Measurements from ENCODE around the gene GATA2.

GATA2 gene

DNA sequence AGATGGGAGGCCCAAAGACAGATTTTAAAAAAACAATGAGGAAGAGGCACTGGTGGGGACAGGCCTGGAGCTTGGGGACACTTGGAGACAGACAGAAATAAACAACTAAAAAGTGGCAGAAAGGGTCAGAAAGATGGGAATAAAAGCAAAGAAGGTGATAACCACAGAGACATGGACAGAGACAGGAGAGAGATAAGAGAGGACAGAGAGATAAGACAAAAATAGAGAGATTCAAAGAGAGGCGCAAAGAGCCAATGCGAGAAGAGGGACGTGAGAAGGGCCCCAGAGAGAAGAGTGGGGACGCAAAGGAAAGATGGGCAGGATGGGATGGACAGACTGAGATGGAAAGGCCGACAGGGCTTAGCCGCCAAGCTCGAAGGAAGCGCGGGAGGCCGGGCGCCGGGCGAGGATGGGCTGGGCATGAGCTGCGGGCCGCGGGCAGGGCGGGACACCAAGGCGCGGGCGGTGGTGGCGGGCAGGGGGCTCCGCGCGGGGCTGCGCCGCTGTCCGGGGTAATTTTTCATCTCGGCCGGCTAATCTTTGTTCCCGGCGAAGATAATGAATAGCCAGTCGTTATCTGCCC is 3.1 kb upstream of the GATA2 start:
- no peak overlapping the region for H3K4me3 ChIP-seq (ENCODE audit: low read depth, low read length)
- TF ChIP-seq, protein P1, sequence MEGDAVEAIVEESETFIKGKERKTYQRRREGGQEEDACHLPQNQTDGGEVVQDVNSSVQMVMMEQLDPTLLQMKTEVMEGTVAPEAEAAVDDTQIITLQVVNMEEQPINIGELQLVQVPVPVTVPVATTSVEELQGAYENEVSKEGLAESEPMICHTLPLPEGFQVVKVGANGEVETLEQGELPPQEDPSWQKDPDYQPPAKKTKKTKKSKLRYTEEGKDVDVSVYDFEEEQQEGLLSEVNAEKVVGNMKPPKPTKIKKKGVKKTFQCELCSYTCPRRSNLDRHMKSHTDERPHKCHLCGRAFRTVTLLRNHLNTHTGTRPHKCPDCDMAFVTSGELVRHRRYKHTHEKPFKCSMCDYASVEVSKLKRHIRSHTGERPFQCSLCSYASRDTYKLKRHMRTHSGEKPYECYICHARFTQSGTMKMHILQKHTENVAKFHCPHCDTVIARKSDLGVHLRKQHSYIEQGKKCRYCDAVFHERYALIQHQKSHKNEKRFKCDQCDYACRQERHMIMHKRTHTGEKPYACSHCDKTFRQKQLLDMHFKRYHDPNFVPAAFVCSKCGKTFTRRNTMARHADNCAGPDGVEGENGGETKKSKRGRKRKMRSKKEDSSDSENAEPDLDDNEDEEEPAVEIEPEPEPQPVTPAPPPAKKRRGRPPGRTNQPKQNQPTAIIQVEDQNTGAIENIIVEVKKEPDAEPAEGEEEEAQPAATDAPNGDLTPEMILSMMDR (IDR thresholded peaks at IDR 0.05; ENCODE audit: low read depth, low read length) = no peak

DNA sequence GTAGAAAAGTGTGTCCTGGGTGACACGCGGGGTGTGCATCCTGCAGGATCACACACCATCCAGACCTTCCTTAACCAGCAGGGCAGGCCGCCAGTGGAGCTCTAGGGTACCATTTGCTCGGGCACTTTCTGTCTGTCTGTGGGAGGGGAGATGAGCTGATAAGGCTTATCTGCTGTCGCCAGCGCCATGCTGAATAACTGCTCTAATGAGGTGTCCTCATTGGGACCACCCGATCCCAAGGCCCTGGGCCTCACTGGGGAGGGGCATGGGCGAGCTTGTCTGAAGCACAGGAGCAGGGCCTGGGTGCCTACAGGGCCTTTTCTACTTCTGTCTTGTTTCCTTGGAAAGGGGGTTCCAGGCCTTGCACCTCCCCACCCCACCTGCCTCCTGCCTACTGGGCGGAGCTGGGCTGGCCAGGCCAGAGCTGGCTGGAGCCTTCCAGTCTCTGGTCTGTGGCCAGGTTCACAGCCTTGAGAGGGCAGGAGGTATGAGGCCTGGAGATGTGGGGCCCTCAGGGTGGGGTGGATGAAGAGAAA is 2.5 kb upstream of the GATA2 start:
- TF ChIP-seq, protein P1 (IDR thresholded peaks at IDR 0.05; ENCODE audit: low read depth, low read length) = no peak
- H3K4me3 ChIP-seq (ENCODE audit: low read depth, low read length) = no peak overlapping the region

DNA sequence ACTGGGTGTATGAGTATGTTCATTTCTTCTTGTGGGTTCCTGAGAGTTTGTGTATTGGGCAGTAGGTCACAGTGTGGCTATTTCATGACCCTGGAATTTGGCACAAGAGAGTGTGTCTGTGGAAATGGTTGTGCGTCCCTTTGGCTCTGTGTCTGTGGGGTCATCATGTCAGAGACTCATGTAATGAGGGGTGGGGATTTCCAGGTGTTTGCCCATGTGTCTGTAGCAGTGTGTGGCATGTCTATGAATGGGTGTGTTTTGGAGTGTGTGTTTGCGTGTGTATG is 1.3 kb upstream of the GATA2 start:
- TF ChIP-seq, protein P1 (IDR thresholded peaks at IDR 0.05; ENCODE audit: low read depth, low read length) = no peak
- H3K4me3 ChIP-seq (ENCODE audit: low read depth, low read length) = no peak overlapping the region

DNA sequence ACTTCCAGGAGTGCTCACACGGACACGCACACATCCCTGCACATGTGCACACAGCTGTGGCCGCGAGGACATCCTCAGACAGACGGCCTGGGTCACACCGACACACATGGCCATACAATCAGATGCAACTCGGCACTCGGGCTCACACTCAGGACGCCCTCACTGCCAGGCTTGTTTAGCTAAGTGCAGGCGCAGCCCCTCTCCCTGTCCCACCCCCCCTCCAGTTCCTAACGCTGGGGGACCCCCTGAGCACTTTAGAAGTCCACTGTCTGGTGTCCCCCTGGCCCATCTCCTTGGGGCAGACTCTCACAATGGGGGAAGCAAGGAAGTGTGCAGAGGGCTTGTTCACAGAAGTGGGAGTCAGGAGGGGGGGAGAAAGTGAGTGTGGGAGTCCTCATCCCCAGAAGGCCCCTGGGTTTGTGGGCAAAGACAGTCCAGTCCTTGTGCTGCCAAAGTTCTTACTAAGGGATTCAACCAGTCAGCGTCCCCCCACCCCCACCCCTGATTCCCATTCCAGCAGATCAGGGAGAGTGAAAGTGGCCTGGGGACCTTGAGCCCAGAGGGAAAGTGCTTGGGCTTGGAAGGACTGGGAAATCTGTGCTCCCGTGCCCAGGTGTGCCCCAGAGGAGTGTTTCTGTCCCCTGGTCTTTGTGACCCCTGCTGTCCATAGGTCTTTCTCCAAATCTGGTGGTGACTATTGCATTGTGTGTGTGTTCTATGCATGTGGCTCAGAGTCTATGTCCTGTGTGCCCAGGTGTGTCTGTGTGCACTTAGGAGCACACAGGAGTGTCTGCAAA is 767 bp upstream of the GATA2 start:
- H3K4me3 ChIP-seq (ENCODE audit: low read depth, low read length) = no peak overlapping the region

DNA sequence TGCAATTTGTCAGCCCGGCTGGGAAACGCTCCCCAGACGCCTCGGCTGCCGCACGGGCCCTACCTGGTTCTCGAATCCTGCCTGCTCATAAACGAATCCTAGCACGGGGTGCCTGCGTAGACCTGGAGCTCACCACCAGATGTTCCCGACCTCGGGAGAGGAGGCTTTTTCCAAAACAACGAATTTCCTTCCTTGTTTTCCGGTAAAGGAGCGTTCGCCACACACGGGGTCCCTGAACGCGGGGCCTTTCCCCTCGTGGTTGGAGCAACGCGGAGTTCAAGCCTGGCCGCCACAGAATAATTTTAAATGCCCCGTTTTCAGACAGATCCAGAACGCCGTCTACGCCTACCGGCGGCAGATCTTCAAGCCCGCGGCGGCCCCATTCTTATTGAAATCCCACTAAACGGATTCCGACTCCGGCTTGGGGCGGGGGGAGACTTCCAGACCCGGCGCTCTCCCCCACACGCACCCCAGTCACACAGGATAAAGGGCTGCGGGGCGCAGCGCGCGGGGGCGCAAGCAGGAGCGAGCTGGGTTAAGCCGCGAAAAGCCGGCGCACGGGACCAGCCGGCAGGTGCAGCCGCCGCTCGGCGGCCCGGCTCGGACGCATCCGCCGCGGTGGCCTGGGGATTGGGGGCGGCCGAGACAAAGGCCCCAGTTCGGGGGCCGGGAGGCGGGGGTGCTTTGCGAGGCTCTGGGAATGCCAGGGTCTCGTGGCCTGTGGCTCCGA is 895 bp downstream of the GATA2 start:
- H3K4me3 ChIP-seq (ENCODE audit: low read depth, low read length) = no peak overlapping the region

More for the DNA sequence above, 767 bp upstream of the GATA2 start:
- TF ChIP-seq, protein P1 (IDR thresholded peaks at IDR 0.05; ENCODE audit: low read depth, low read length) = no peak

DNA sequence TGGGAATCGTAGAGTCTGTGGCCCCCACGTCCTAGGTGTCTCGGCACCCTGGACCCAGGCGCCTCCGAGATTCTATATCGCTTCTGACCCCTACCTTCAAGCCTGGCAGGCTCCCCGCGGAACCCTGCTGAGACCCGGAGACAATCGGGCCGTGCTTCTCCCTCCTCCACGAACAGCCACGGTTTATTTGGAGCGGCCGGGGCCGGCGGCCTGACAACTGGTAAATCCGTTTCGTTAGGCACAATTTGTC is 1.4 kb downstream of the GATA2 start:
- TF ChIP-seq, protein P1 (IDR thresholded peaks at IDR 0.05; ENCODE audit: low read depth, low read length) = no peak

More for the DNA sequence above, 895 bp downstream of the GATA2 start:
- TF ChIP-seq, protein P1 (IDR thresholded peaks at IDR 0.05; ENCODE audit: low read depth, low read length) = no peak

More for the DNA sequence above, 1.4 kb downstream of the GATA2 start:
- H3K4me3 ChIP-seq (ENCODE audit: low read depth, low read length) = no peak overlapping the region

Data from WI38 (cell line).